GM12875 (cell line): ENCODE results near the gene WDR54.

Experiments used
- H3K4me3 ChIP-seq: one replicate; pipeline ENCODE4 v1.5.1; 2011; ENCODE audit warnings: low read depth, low read length, control low read depth
- CTCF ChIP-seq: IDR thresholded peaks from 2 replicates; pipeline ENCODE4 v1.5.1; 2011; ENCODE audit warnings: low read depth, mild to moderate bottlenecking, control low read depth, inconsistent platforms, low read length, moderate library complexity, borderline replicate concordance; ENCODE audit not compliant: insufficient read depth

WDR54 gene

DNA sequence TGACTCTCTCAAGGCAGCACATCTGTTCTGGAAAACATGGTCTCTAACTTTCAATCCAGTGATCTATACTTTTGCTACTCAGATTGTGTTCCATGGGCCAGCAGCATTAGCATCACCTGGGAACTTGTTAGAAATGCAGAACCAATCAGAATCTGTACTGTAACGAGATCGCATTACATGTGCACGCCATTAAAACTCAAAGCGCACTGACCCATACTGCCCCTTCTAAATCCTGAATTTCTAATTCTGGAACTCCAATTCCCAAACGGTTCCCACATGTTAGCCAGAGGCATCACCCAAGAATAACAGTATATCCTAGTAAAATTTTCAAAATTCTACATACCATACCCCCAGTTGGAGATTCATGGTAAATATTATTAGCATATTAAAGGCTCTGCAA, 30.9 kb upstream of the WDR54 start:
- no peak for TF ChIP-seq CTCF
- no peak overlapping the region for H3K4me3 ChIP-seq

GRCh38 chr2:74391209-74391579, 30.3 kb upstream of the WDR54 start:
- TF ChIP-seq CTCF = no peak
- peak overlapping the region; percentile 65 for H3K4me3 ChIP-seq

- peak; percentile 99 for TF ChIP-seq CTCF
- H3K4me3 ChIP-seq = peak overlapping the region; percentile 65
These were observed 29.7 kb upstream of the WDR54 start for GRCh38 chr2:74391580-74392448.

DNA sequence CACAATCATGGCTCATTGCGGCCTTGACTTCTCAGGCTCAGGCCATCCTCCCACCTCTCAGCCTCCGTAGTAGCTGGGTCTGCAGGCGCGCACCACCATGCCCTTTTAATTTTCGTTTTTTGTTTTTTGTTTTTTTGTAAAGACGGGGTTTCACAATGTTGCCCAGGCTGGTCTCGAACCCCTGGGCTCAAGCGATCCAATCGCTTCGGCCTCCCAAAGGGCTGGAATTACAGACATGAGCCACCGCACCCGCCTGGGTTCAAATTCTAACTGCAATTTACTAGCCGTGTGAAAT, 29.1 kb upstream of the WDR54 start:
- no peak for TF ChIP-seq CTCF
- H3K4me3 ChIP-seq = no peak overlapping the region

DNA sequence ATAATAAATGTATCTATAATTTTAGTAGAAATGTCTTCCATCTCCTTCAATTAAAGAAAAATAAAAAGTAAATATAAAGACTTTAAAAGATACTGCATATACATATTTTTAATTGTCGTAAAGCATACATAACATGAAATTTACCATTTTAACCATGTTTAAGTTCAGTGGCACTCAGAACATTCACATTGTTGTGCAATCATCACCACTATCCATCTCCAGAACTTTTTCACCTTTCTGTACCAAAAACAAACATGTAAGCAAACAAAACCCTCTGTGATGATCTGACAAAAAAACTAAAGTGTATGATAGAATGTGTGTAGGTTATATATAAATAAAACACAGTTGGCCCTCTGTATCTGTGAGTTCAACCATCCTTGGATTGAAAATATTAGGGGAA, 28.0 kb upstream of the WDR54 start:
- no peak overlapping the region for H3K4me3 ChIP-seq
- TF ChIP-seq CTCF = no peak

DNA sequence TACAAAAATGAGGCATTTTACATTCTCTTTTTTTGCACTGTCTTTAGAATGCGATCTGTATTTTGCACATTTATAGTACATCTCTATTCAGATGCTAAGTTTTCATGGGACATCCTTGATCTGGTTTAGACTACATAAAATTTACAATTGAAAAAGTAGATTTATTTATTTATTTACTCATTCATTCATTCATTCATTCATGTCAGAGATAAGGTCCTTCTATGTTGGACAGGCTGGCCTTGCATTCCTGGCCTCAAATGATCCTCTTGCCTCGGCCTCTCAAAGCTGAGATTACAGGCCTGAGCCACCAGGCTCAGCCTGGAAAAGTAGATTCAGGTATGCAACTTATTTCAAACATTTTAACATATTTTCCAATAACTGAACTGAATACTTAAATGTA, 25.4 kb upstream of the WDR54 start:
- TF ChIP-seq CTCF = no peak

GRCh38 chr2:74399785-74400184, 21.7 kb upstream of the WDR54 start:
- TF ChIP-seq CTCF = peak; percentile 67; the same call in 1 of the 2 replicates
- no peak overlapping the region for H3K4me3 ChIP-seq

More for the DNA sequence above, 25.4 kb upstream of the WDR54 start:
- H3K4me3 ChIP-seq = no peak overlapping the region
